HCT116 (cell line): ENCODE measurements around the gene SPAG6. TPM values are rescaled to one million over a fixed set of nuclear protein-coding genes. Genes with fewer than 3 reads are reported as not detected.

Experiments
- ATAC-seq: fragments of 200-7000 bp; cut with Tn5 transposase; 2 replicates; pipeline ENCODE4 v1.9.1; 2020; ENCODE audit warnings: mild to moderate bottlenecking, moderate library complexity
- BruUV-seq: library from RNA; stranded (reverse); fragments of 400-500 nt; replicated peaks from 2 replicates; lab custom pipeline; 2021; lab: Mats Ljungman, UMichigan
- CTCF ChIA-PET: fragments of 300-600 bp; sonication (Branson Sonifier 250); formaldehyde crosslinking; loops from one replicate; lab custom pipeline; 2021; ENCODE audit warnings: antibody characterized with exemption; lab: Charles Lee
- POLR2A ChIA-PET: fragments of 300-600, 350-600 bp; sonication (Branson Sonifier 250); formaldehyde crosslinking; loops from one replicate; lab custom pipeline; 2021; ENCODE audit warnings: antibody characterized with exemption; lab: Charles Lee
- RAD21 ChIA-PET, 2 experiments: fragments of 300-600 bp; sonication (Branson Sonifier 250); formaldehyde crosslinking; loops; one replicate each; lab custom pipeline; 2023; ENCODE audit warnings: low total read pairs in 2 of 2; ENCODE audit not compliant: uncharacterized antibody in 2 of 2, unreplicated experiment in 2 of 2, low non-redundant PET in 1 of 2; lab: Charles Lee
- DNase-seq: peaks from one replicate; pipeline ENCODE4 v3.0.0-alpha.2; 2010; ENCODE audit warnings: low read depth, low spot score
- H2AFZ ChIP-seq: fragments of 200-600 bp; shearing (Covaris generic), sonication (generic); 2 replicates; pipeline ENCODE4 v1.6.1; 2017; ENCODE audit warnings: low read depth, mixed run types, mixed read lengths, antibody characterized with exemption, low read length; ENCODE audit not compliant: poor library complexity, severe bottlenecking
- H3K27ac ChIP-seq: 2 replicates; pipeline ENCODE4 v1.5.1; 2012; ENCODE audit warnings: low read depth, low read length
- H3K27me3 ChIP-seq: fragments of 200-600 bp; sonication (generic); 2 replicates; pipeline ENCODE4 v1.6.1; 2016; ENCODE audit warnings: mixed run types, low read length, mixed read lengths; ENCODE audit not compliant: insufficient read depth
- H3K36me3 ChIP-seq, 2 experiments: fragments of 200-500 bp in 1 of 2; fragments of 200-600 bp in 1 of 2; sonication (Bioruptor generic) in 1 of 2; sonication (generic) in 1 of 2; 2 replicates each; pipeline versions ENCODE4 v1.5.1 to v1.6.1; 2014 to 2016; ENCODE audit warnings: low read length in 2 of 2, inconsistent platforms in 1 of 2, mixed read lengths in 1 of 2, mixed run types in 1 of 2; ENCODE audit not compliant: insufficient read depth in 2 of 2, control insufficient read depth in 1 of 2
- H3K4me1 ChIP-seq, 2 experiments: fragments of 200-600 bp in 1 of 2; sonication (generic) in 1 of 2; 2 replicates each; pipeline versions ENCODE4 v1.5.1 to v1.6.1; 2012 to 2017; ENCODE audit warnings: low read length in 2 of 2, inconsistent platforms in 1 of 2, mild to moderate bottlenecking in 1 of 2, mixed read lengths in 1 of 2, mixed run types in 1 of 2, moderate library complexity in 1 of 2; ENCODE audit not compliant: insufficient read depth in 2 of 2, control insufficient read depth in 1 of 2
- H3K4me2 ChIP-seq: fragments of 200-600 bp; sonication (generic); 2 replicates; pipeline ENCODE4 v1.6.1; 2017; ENCODE audit warnings: mixed run types, low read length, mixed read lengths
- H3K4me3 ChIP-seq, 2 experiments: fragments of 200-600 bp in 1 of 2; sonication (generic) in 1 of 2; replicated peaks in 1 of 2; 2 replicates each; pipeline ENCODE4 v1.5.1; 2011 to 2016; ENCODE audit warnings: low read length in 2 of 2, control low read depth in 1 of 2, low read depth in 1 of 2, mild to moderate bottlenecking in 1 of 2, mixed read lengths in 1 of 2, mixed run types in 1 of 2
- H3K79me2 ChIP-seq: fragments of 200-600 bp; sonication (generic); 2 replicates; pipeline ENCODE4 v1.6.1; 2017; ENCODE audit warnings: mild to moderate bottlenecking, mixed run types, low read length, moderate library complexity, mixed read lengths; ENCODE audit not compliant: insufficient read depth
- H3K9ac ChIP-seq: fragments of 200-600 bp; sonication (generic); 2 replicates; pipeline ENCODE4 v1.6.1; 2016; ENCODE audit warnings: low read length, mixed read lengths
- H3K9me2 ChIP-seq: fragments of 200-600 bp; sonication (generic), shearing (Covaris generic); 2 replicates; pipeline ENCODE4 v1.6.1; 2017; ENCODE audit warnings: mixed run types, mild to moderate bottlenecking, moderate library complexity; ENCODE audit not compliant: insufficient read depth
- H3K9me3 ChIP-seq, 2 experiments: fragments of 200-500 bp in 1 of 2; fragments of 200-600 bp in 1 of 2; sonication (Bioruptor generic) in 1 of 2; sonication (generic) in 1 of 2; 2 replicates each; pipeline ENCODE4 v1.6.1; 2014 to 2017; ENCODE audit warnings: low read length in 2 of 2, mixed read lengths in 2 of 2, inconsistent platforms in 1 of 2, low read depth in 1 of 2, mild to moderate bottlenecking in 1 of 2, mixed run types in 1 of 2, moderate library complexity in 1 of 2; ENCODE audit not compliant: control insufficient read depth in 1 of 2, insufficient read depth in 1 of 2
- H4K20me1 ChIP-seq: fragments of 200-600 bp; sonication (generic), shearing (Covaris generic); 2 replicates; pipeline ENCODE4 v1.6.1; 2017; ENCODE audit warnings: mixed run types, mild to moderate bottlenecking, moderate library complexity; ENCODE audit not compliant: insufficient read depth
- CBX3 ChIP-seq: IDR thresholded peaks from 2 replicates; pipeline ENCODE4 v1.6.1; 2012; ENCODE audit warnings: low read depth
- EZH2 ChIP-seq: fragments of 200-600 bp; sonication (generic); IDR thresholded peaks from 2 replicates; pipeline ENCODE4 v1.6.1; 2017; ENCODE audit warnings: antibody characterized with exemption, mixed run types
- EZH2phosphoT487 ChIP-seq: fragments of 200-600 bp; IDR thresholded peaks from 2 replicates; pipeline ENCODE4 v1.6.1; 2018; ENCODE audit warnings: antibody characterized with exemption, borderline replicate concordance
- JUND ChIP-seq: IDR thresholded peaks from 2 replicates; pipeline ENCODE4 v1.6.1; 2012
- SIN3A ChIP-seq: IDR thresholded peaks from 2 replicates; pipeline ENCODE4 v1.6.1; 2012; ENCODE audit warnings: low read depth
- ZFX ChIP-seq: fragments of 450-650 bp; IDR thresholded peaks from 2 replicates; pipeline ENCODE4 v1.6.1; 2017
- intact Hi-C: fragments of 100-400 bp; cut with micrococcal nuclease; formaldehyde crosslinking; loops from 2 replicates; pipeline ENCODE4 v1.10.0; 2022
- total RNA-seq: library from RNA; stranded (reverse); gene quantifications from one replicate; pipeline ENCODE4 v1.2.1, GENCODE V29; 2021; ENCODE audit not compliant: unreplicated experiment
- TF ChIP-seq, protein P1 (sequence below): IDR thresholded peaks from 2 replicates; pipeline ENCODE4 v1.6.1; 2012

SPAG6 gene
- total RNA-seq, 1 experiment from 2014 or later: not detected

- TF ChIP-seq ZFX: peak; percentile 61
- no peak for TF ChIP-seq JUND
- 0 out of 2 replicates have a peak, but pooled peaks have one; percentile 2 for TF ChIP-seq CBX3
- TF ChIP-seq, protein P1, sequence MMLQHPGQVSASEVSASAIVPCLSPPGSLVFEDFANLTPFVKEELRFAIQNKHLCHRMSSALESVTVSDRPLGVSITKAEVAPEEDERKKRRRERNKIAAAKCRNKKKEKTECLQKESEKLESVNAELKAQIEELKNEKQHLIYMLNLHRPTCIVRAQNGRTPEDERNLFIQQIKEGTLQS: no peak
Observed at GRCh38 chr10:22321156-22321923, 24.0 kb upstream of the SPAG6 start (continued).

DNA sequence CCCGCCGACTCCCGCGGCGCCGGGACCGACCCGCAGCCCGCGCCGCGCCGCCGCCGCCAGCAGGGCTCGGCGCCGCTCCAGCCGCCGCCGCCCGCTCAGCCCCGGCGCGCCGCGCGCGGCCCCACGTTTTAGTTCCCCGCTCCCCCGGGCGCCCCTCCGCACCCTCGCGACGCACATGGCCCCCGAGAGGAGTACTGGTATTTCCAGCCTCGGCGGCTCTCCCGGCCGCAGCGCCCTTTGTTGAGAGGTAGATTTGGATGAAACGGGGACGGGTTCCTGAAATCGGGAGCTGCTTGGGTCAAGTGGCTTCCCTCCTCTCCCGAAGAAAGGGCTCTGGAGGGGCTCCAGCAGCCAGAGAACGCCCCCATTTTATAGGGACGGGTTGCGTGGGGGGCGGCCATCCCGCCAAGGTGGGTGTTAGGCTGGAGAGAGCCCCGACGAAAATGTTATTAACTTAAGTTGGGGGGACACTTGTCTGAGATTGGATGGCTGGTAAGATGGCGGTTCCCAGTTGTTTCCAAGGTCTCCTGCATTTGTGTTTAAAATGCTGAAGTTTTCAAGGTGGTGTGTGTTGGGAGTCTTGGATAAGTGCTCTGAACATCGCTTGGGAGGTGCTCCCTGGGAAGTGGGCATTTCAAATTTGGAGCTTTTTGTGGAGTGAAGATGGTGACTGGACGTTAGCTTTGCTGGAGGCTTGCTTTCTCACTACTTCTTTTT, 23.2 kb upstream of the SPAG6 start:
- peaks cover 58% of the 10 kb centered on the region for H3K79me2 ChIP-seq
- POLR2A ChIA-PET: no interaction called here
- TF ChIP-seq EZH2: peak; percentile 100
- TF ChIP-seq EZH2phosphoT487: peak; percentile 100
- TF ChIP-seq SIN3A: no peak
- peaks cover 25% of the 10 kb centered on the region for H3K27me3 ChIP-seq
- no TSS peak for BruUV-seq
- DNase-seq (no peak), ATAC-seq (no peak)
- H4K20me1 ChIP-seq: peaks cover 20% of the 10 kb centered on the region; the same call in 1 of the 2 replicates
- H3K4me2 ChIP-seq: peak overlapping the region; percentile 88
- peak overlapping the region; percentile 72 for H3K9ac ChIP-seq
- peaks cover 10 to 54% of the 10 kb centered on the region in 2 experiments; a peak in 3 of 4 replicates for H3K4me1 ChIP-seq
- peak overlapping the region; percentile 64 to 68 for H3K4me3 ChIP-seq
- no peaks in the 10 kb centered on the region for H3K9me3 ChIP-seq
- no peaks in the 10 kb centered on the region for H3K9me2 ChIP-seq
- CTCF ChIA-PET: no interaction called here
- peaks cover 2 to 5% of the 10 kb centered on the region in 2 experiments; a peak in 1 of 4 replicates for H3K36me3 ChIP-seq
- H3K27ac ChIP-seq: no peak overlapping the region
- RAD21 ChIA-PET: no interaction called here
- H2AFZ ChIP-seq: no peak overlapping the region
- intact Hi-C loops: loop anchor here (5.0 kb wide), 1 partner anchor 320 kb away; the partner anchor contains the start of gene DNAJC1
